Calu3 (cell line): Measurements from ENCODE around the gene DENND4C. TPM values are rescaled to one million over a fixed set of nuclear protein-coding genes. Genes with fewer than 3 reads are reported as not detected.

Experiments used
- BruUV-seq: library from RNA; stranded (reverse); fragments of 400-500 nt; replicated peaks from 2 replicates; lab custom pipeline; 2021; lab: Mats Ljungman, UMichigan
- CTCF ChIA-PET: fragments of 300-600 bp; sonication (Branson Sonifier 250); formaldehyde crosslinking; loops from one replicate; lab custom pipeline; 2022; ENCODE audit warnings: antibody characterized with exemption; lab: Charles Lee
- DNase-seq: peaks from one replicate; pipeline ENCODE4 v3.0.0; 2022
- H3K27ac Mint-ChIP-seq: one replicate; pipeline ENCODE4 v1.8.0; 2022; ENCODE audit warnings: mixed read lengths; ENCODE audit not compliant: unreplicated experiment
- H3K27me3 Mint-ChIP-seq: one replicate; pipeline ENCODE4 v1.8.0; 2022; ENCODE audit warnings: mixed read lengths; ENCODE audit not compliant: unreplicated experiment
- H3K36me3 Mint-ChIP-seq: one replicate; pipeline ENCODE4 v1.8.0; 2022; ENCODE audit warnings: mild to moderate bottlenecking, moderate library complexity, mixed read lengths; ENCODE audit not compliant: insufficient read depth, unreplicated experiment
- H3K4me1 Mint-ChIP-seq: one replicate; pipeline ENCODE4 v1.8.0; 2022; ENCODE audit warnings: mild to moderate bottlenecking, low read depth, mixed read lengths; ENCODE audit not compliant: unreplicated experiment
- H3K4me3 Mint-ChIP-seq: one replicate; pipeline ENCODE4 v1.8.0; 2022; ENCODE audit warnings: mild to moderate bottlenecking, low read depth, moderate library complexity, mixed read lengths; ENCODE audit not compliant: unreplicated experiment
- H3K9me3 Mint-ChIP-seq: one replicate; pipeline ENCODE4 v1.8.0; 2022; ENCODE audit warnings: low read depth, mixed read lengths; ENCODE audit not compliant: unreplicated experiment
- intact Hi-C: fragments of 100-400 bp; cut with micrococcal nuclease; formaldehyde crosslinking; loops from one replicate; pipeline ENCODE4 v1.10.0; 2022; ENCODE audit not compliant: unreplicated experiment
- total RNA-seq: library from RNA; stranded (reverse); gene quantifications from 2 replicates; pipeline ENCODE4 v1.2.3, GENCODE V29; 2022
- TF ChIP-seq, protein P1 (sequence below): fragments of 200-600 bp; IDR thresholded peaks from one replicate; pipeline ENCODE4 v1.8.0; 2022; ENCODE audit warnings: antibody characterized with exemption; ENCODE audit not compliant: unreplicated experiment

Gene DENND4C
- total RNA-seq, 1 experiment from 2014 or later = 28.5 TPM

DNA sequence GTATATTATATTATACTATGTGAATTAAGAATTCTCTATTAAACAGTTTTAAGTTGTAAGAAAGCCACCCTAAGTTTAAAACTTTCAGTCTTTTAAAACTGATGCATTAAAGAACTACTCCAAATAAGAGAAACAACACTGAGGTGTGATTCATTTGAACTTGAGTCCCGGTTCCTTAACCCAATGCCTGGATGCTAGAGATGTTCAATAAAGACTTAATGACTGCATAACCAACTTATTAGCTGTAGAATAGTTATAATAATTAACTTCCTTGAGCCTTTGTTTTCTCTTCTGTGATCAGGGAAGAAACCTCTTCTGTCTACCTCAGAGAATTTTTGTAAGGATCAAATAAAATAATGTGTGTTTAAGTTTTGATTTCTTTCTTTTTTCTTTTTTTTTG is 45.3 kb upstream of the DENND4C start:
- intact Hi-C loops = loop anchor here (10.0 kb wide), 1 partner anchor 270 kb away; no protein-coding TSS in a partner anchor
- CTCF ChIA-PET = interaction anchor here (1.5 kb wide), 1 partner anchor 12 kb away, joined by 4 read pairs; no protein-coding TSS in a partner anchor
- no peaks in the 10 kb centered on the region for H3K9me3 Mint-ChIP-seq
- no peaks in the 10 kb centered on the region for H3K4me1 Mint-ChIP-seq
- no peaks in the 10 kb centered on the region for H3K27me3 Mint-ChIP-seq
- TF ChIP-seq, protein P1, sequence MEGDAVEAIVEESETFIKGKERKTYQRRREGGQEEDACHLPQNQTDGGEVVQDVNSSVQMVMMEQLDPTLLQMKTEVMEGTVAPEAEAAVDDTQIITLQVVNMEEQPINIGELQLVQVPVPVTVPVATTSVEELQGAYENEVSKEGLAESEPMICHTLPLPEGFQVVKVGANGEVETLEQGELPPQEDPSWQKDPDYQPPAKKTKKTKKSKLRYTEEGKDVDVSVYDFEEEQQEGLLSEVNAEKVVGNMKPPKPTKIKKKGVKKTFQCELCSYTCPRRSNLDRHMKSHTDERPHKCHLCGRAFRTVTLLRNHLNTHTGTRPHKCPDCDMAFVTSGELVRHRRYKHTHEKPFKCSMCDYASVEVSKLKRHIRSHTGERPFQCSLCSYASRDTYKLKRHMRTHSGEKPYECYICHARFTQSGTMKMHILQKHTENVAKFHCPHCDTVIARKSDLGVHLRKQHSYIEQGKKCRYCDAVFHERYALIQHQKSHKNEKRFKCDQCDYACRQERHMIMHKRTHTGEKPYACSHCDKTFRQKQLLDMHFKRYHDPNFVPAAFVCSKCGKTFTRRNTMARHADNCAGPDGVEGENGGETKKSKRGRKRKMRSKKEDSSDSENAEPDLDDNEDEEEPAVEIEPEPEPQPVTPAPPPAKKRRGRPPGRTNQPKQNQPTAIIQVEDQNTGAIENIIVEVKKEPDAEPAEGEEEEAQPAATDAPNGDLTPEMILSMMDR = no peak
- no peaks in the 10 kb centered on the region for H3K36me3 Mint-ChIP-seq
- no peak for DNase-seq
- no peak overlapping the region for H3K4me3 Mint-ChIP-seq
- no TSS peak for BruUV-seq
- H3K27ac Mint-ChIP-seq = no peak overlapping the region

DNA sequence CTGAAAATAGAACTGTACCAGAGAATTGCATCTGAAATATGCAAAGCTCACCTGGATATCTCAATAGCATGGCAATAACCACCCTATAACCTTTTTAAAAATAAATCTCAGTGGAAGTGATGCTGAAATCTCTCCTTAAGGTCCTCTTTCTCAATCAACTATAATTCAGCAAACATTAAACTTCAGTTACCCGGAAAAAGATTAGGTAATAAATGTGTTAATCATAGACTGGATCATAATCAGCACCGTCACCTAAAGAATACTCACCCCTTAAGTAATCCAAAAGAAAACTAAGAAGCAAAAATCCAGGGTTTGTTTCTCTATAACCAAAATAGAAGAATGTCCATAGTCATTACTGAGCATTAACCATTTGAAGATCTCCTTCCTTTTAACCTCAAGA is 44.3 kb upstream of the DENND4C start:
- TF ChIP-seq, protein P1 = no peak
- no peak for DNase-seq
- Mint-ChIP-seq H3K4me3 (no peak overlapping the region), H3K36me3 (no peaks in the 10 kb centered on the region), H3K27me3 (no peaks in the 10 kb centered on the region), H3K4me1 (no peaks in the 10 kb centered on the region), H3K9me3 (no peaks in the 10 kb centered on the region), H3K27ac (peak overlapping the region; percentile 37)
- no TSS peak for BruUV-seq
- CTCF ChIA-PET = no interaction called here
- intact Hi-C loops = loop anchor here (10.0 kb wide), 1 partner anchor 269 kb away; no protein-coding TSS in a partner anchor

DNA sequence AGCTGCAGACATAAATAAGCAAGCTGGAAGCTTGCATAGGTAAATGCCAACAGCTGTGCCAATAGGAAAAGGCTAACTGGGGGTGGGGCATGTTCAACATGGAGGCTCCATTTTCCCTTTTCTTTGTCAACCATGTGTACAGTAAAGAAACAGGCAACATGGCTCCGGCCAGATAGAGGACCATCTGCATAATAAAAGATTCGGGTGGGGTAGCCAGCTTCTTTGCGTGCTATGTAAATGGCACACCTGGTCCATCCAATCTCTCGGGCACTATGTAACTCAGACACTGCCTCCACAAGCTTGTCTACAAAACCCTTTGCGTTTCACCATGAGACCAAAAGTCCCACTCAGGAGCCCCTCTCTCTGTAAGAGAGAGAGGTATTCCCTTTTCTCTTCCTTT is 41.7 kb upstream of the DENND4C start:
- Mint-ChIP-seq H3K27ac (no peak overlapping the region), H3K4me1 (peaks cover 9% of the 10 kb centered on the region), H3K36me3 (no peaks in the 10 kb centered on the region), H3K27me3 (no peaks in the 10 kb centered on the region), H3K4me3 (no peak overlapping the region), H3K9me3 (no peaks in the 10 kb centered on the region)
- CTCF ChIA-PET = no interaction called here
- DNase-seq = no peak
- TF ChIP-seq, protein P1 = no peak
- intact Hi-C loops = loop anchor here (10.0 kb wide), 1 partner anchor 266 kb away; no protein-coding TSS in a partner anchor
- BruUV-seq = no TSS peak

DNA sequence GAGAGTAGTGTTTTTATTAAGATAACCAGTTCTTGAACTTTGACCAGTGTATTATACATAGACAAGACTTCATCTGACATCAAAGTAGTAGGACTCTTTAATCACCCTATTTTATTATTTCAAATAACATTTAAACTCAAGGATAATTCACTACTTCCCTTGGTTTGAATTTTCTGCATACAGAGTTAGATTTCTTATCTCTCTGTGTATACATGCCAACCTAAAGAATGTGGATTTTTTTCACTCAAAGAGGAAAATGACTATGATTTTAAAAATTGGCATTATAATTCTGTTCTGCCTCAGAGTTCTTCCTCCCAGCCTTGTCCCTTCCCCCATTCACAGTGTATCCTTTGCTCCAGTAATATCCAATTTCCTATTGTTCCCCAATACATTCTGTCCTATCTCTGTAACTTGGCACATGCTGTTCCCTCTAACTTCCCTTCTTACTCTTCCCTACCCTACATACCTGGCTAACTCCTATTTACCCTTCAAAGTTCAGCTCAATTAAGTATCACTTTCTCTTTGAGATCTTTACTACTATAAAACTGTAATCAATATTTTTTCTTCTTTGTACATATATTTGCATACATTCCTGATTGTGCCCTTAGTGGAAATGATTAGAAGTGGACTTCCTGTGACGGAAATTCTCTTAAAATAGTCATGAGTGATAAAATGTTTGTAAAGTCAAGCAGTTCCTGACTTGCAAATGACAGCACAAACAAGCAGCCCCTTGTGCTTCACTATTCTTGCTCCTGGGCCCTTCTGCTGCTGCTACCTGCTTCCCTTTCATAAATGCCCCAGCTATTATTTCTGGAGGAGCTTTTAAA is 38.1 kb upstream of the DENND4C start:
- BruUV-seq = no TSS peak
- intact Hi-C loops = no loop called here

More for the DNA sequence above, 38.1 kb upstream of the DENND4C start:
- Mint-ChIP-seq H3K27ac (no peak overlapping the region), H3K9me3 (no peaks in the 10 kb centered on the region), H3K4me1 (peaks cover 9% of the 10 kb centered on the region), H3K36me3 (no peaks in the 10 kb centered on the region), H3K4me3 (no peak overlapping the region), H3K27me3 (no peaks in the 10 kb centered on the region)
- CTCF ChIA-PET = no interaction called here
- TF ChIP-seq, protein P1 = no peak
- DNase-seq = no peak
